Effector memory CD8-positive, alpha-beta T cell (primary cell): ENCODE results near the gene TYMP.

Source experiments
- ATAC-seq: fragments of 150-1000 bp; cut with Tn5 transposase; replicated peaks from 2 replicates; pipeline ENCODE4 v1.10.0; 2021; ENCODE audit warnings: mild to moderate bottlenecking, moderate library complexity
- DNase-seq, 3 experiments: peaks; one replicate each; pipeline ENCODE4 v3.0.0; 2021
- H3K27ac Mint-ChIP-seq, 2 donors: one replicate each; pipeline ENCODE4 v1.8.0; 2022; ENCODE audit warnings: mild to moderate bottlenecking in 2 of 2, mixed read lengths in 2 of 2, moderate library complexity in 2 of 2
- H3K27me3 Mint-ChIP-seq, 2 donors: one replicate each; pipeline ENCODE4 v1.8.0; 2022; ENCODE audit warnings: mixed read lengths in 2 of 2
- H3K36me3 Mint-ChIP-seq: one replicate; pipeline ENCODE4 v1.8.0; 2022; ENCODE audit warnings: mild to moderate bottlenecking, moderate library complexity, mixed read lengths; ENCODE audit not compliant: insufficient read depth
- H3K4me1 Mint-ChIP-seq, 2 donors: one replicate each; pipeline ENCODE4 v1.8.0; 2022; ENCODE audit warnings: low read depth in 2 of 2, mixed read lengths in 2 of 2
- H3K4me3 Mint-ChIP-seq, 2 donors: one replicate each; pipeline ENCODE4 v1.8.0; 2022; ENCODE audit warnings: mild to moderate bottlenecking in 2 of 2, mixed read lengths in 2 of 2, moderate library complexity in 2 of 2
- H3K9me3 Mint-ChIP-seq, 2 donors: one replicate each; pipeline ENCODE4 v1.8.0; 2022; ENCODE audit warnings: mixed read lengths in 2 of 2

The TYMP gene

DNA sequence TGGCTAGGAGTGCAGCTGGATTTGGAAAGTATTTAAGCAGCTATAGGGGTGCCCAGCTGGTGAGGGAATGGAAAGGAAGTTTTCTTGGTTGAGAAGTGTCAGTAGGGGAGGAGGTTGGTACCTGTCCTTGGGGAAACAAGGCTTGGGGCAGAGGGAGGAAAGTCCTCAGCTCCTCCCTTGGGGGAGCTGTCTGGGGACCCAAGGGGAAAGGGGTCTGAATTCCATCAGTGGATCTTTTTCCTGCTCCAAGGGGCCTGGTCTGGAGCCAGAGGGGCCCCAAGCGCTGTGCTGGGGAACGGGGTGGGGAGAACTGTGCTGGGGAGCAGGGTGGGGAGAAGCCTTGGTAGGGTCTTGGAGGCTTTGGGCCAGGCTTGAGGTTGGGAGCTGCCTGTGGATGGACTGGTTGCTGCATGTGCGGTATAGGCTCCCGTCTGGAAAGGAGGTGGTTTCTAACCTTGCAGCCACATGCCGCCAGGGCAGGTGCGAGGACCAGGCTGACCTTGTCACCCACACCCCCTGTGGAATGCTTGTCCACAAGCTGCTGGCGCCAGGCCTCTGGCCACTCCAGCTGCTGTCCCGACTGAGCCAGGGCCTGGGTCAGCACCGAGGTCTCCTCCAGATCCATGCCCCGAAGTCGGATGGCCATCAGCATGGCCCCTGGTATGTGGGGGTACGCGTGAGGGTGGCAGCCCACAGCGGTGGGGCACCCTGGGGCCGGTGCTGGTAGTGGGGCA lies 963 bp downstream of the TYMP start:
- ATAC-seq (no peak), DNase-seq (no peak)
- Mint-ChIP-seq H3K36me3 (peaks cover 48% of the 10 kb centered on the region), H3K27me3 (no peaks in the 10 kb centered on the region), H3K9me3 (no peaks in the 10 kb centered on the region), H3K4me3 (peak overlapping the region; percentile 83 to 96), H3K27ac (peak overlapping the region; percentile 86 to 94), H3K4me1 (peaks cover 39 to 41% of the 10 kb centered on the region in 2 donors)

DNA sequence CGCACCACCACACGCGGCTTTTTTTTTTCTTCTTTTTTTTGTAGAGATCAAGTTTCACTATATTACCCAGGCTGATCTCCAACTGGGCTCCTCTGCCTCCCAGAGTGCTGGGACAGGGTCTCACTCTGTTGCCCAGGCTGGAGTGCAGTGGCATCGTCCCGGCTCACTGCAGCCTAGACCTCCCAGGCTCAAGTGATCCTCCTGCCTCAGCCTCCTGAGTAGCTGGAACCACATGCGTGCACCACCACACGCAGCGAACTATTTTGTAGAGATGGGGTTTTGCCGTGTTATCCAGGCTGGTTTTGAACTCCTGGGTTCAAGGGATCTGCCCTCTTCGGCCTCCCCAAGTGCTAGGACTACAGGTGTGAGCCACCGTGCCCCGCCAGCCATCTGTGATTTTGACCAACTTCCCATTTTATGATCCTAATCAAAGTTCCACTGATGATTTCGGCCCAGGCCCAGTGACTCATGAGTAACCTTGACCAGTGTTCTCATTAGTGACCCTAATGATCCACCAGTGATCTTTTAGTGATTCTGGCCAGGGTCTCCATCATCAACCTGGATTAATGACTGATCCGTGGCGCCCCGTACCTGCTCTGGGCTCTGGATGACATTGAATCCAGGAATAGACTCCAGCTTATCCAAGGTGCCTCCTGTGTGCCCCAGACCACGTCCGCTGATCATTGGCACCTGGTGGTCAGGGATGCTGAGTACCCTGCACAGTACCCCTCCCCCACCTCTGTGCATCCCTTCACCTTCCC lies 1.7 kb downstream of the TYMP start:
- Mint-ChIP-seq H3K4me1 (peaks cover 38 to 39% of the 10 kb centered on the region in 2 donors), H3K9me3 (no peaks in the 10 kb centered on the region), H3K27ac (peak overlapping the region; percentile 94 to 95), H3K4me3 (peak overlapping the region; percentile 83 to 96), H3K27me3 (no peaks in the 10 kb centered on the region), H3K36me3 (peaks cover 52% of the 10 kb centered on the region)
- DNase-seq (no peak), ATAC-seq (no peak)

- no peaks in the 10 kb centered on the region for H3K27me3 Mint-ChIP-seq
- no peak for ATAC-seq
- H3K4me3 Mint-ChIP-seq: peak overlapping the region; percentile 83 to 96
Measured at GRCh38 chr22:50526834-50527801, 2.7 kb downstream of the TYMP start.

GRCh38 chr22:50526108-50526833 lies 3.5 kb downstream of the TYMP start:
- no peaks in the 10 kb centered on the region for H3K9me3 Mint-ChIP-seq
- H3K27me3 Mint-ChIP-seq: no peaks in the 10 kb centered on the region
- DNase-seq: peak; percentile 77 to 83 (median 82)
- peak; percentile 55 for ATAC-seq
- peaks cover 31 to 34% of the 10 kb centered on the region in 2 donors for H3K4me1 Mint-ChIP-seq
- peak overlapping the region; percentile 92 to 95 for H3K27ac Mint-ChIP-seq
- H3K36me3 Mint-ChIP-seq: peaks cover 66% of the 10 kb centered on the region
- peak overlapping the region; percentile 83 to 96 for H3K4me3 Mint-ChIP-seq

More at GRCh38 chr22:50526834-50527801, 2.7 kb downstream of the TYMP start:
- peaks cover 60% of the 10 kb centered on the region for H3K36me3 Mint-ChIP-seq
- H3K4me1 Mint-ChIP-seq: peaks cover 32 to 34% of the 10 kb centered on the region in 2 donors
- H3K9me3 Mint-ChIP-seq: no peaks in the 10 kb centered on the region
- H3K27ac Mint-ChIP-seq: peak overlapping the region; percentile 92 to 95
- DNase-seq: peak in 1 of 3 experiments; percentile 40

DNA sequence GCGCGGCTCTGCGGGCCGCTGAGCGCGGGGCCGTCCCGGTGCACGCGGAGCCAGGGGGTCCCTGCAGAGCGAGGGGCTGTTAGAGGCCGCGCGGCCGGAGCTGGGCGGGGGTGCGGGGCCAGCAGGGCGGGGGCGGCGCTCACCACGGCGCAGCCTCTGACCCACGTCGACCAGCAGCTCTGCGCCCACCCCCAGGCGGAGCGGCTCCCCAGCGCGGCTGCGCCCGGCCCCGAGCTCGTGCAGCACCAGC lies 4.0 kb downstream of the TYMP start:
- H3K36me3 Mint-ChIP-seq: peaks cover 71% of the 10 kb centered on the region
- H3K27me3 Mint-ChIP-seq: no peaks in the 10 kb centered on the region
- H3K4me3 Mint-ChIP-seq: peak overlapping the region; percentile 83 to 96
- H3K4me1 Mint-ChIP-seq: peaks cover 28 to 32% of the 10 kb centered on the region in 2 donors
- no peak for ATAC-seq
- H3K9me3 Mint-ChIP-seq: no peaks in the 10 kb centered on the region
- peak overlapping the region; percentile 80 to 94 for H3K27ac Mint-ChIP-seq
- no peak for DNase-seq

DNA sequence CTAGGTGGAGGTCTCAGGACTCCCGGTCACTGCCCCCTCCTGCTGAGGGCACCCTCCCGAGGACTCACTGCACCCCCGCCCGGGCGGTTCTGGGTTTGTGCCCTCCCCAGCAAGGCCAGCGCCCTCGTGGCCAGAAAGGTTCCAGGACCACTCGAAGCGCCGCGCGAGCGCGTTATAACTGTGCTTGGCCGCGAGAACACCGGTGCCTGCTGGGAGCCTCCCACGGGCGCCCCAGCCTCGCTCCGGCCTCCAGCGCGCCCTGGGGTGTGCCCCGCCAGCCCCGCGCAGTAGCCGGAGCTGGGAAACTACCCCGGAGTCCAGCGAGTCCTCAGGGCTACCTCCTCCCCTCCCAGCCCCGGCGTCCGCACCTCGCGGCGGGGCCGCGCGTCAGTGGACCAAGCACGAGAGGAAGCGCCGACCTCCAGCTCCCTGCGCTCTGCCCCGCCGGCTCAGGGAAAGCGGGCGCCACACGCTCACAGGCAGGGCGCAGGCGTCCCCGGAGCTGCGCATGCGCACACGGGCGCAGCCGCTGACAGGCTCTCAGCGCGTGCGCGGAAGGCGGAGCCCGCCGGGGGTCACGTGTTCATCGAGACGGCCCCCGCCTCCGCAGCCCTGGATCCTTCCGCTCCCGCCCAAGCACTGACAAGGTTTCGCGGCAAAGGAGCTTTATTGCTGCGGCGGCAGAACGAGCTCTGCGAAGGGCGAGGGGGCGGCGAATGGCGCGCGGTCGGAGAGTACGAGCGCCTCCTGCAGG lies 4.5 kb downstream of the TYMP start, which contains the start of gene SCO2:
SCO2 (minus strand) TSS at position 495 of the 754 bp plus-strand sequence. CDS start 1,187 bp downstream, outside the sequence.
- ATAC-seq: peak; percentile 68
- H3K36me3 Mint-ChIP-seq: peaks cover 70% of the 10 kb centered on the region
- H3K4me1 Mint-ChIP-seq: peaks cover 28 to 32% of the 10 kb centered on the region in 2 donors
- no peaks in the 10 kb centered on the region for H3K27me3 Mint-ChIP-seq
- peak within 1 kb of the TSS; percentile 83 to 96 for H3K4me3 Mint-ChIP-seq
- no peaks in the 10 kb centered on the region for H3K9me3 Mint-ChIP-seq
- peak; percentile 95 to 97 (median 97) for DNase-seq
- H3K27ac Mint-ChIP-seq: peak within 1 kb of the TSS; percentile 80 to 95

DNA sequence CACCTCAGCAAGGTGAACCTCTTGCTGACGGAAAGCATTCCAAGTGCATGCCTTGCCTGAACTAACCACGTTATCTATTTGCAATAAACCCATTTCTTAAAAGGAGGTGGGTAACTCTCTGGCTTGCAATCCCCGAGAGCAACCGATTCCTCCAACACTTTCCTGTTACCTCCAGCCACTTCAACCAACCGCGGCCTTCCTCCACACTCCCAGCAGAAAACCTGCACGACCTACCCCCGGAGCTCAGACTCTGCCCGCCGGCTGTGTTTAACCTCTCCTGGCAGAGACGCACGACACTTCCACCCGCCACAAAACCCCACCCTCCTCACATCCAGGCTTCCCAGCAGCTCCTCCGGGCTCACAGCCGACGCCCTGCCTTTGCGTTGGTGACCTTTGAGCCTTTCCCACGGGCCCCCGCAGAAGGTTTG lies 5.1 kb downstream of the TYMP start:
- ATAC-seq (no peak), DNase-seq (no peak)
- Mint-ChIP-seq H3K9me3 (no peaks in the 10 kb centered on the region), H3K27ac (peak overlapping the region; percentile 80 to 94), H3K27me3 (no peaks in the 10 kb centered on the region), H3K36me3 (peaks cover 73% of the 10 kb centered on the region), H3K4me1 (peaks cover 28 to 32% of the 10 kb centered on the region in 2 donors), H3K4me3 (peak overlapping the region; percentile 83 to 96)

- H3K27ac Mint-ChIP-seq: peak overlapping the region; percentile 80 to 94
- no peak for ATAC-seq
- no peaks in the 10 kb centered on the region for H3K27me3 Mint-ChIP-seq
- H3K9me3 Mint-ChIP-seq: no peaks in the 10 kb centered on the region
- peaks cover 28 to 32% of the 10 kb centered on the region in 2 donors for H3K4me1 Mint-ChIP-seq
- peak overlapping the region; percentile 83 to 96 for H3K4me3 Mint-ChIP-seq
- peaks cover 74% of the 10 kb centered on the region for H3K36me3 Mint-ChIP-seq
- no peak for DNase-seq
Measured at GRCh38 chr22:50523806-50524675, 5.8 kb downstream of the TYMP start.

- Mint-ChIP-seq H3K9me3 (no peaks in the 10 kb centered on the region), H3K4me3 (peak overlapping the region; percentile 19 to 31), H3K27me3 (no peaks in the 10 kb centered on the region), H3K36me3 (peaks cover 70% of the 10 kb centered on the region), H3K4me1 (peaks cover 25 to 26% of the 10 kb centered on the region in 2 donors), H3K27ac (peak overlapping the region in 1 of 2 donors; percentile 68)
- ATAC-seq (no peak), DNase-seq (no peak)
Measured at GRCh38 chr22:50523458-50523805, 6.4 kb downstream of the TYMP start.

DNA sequence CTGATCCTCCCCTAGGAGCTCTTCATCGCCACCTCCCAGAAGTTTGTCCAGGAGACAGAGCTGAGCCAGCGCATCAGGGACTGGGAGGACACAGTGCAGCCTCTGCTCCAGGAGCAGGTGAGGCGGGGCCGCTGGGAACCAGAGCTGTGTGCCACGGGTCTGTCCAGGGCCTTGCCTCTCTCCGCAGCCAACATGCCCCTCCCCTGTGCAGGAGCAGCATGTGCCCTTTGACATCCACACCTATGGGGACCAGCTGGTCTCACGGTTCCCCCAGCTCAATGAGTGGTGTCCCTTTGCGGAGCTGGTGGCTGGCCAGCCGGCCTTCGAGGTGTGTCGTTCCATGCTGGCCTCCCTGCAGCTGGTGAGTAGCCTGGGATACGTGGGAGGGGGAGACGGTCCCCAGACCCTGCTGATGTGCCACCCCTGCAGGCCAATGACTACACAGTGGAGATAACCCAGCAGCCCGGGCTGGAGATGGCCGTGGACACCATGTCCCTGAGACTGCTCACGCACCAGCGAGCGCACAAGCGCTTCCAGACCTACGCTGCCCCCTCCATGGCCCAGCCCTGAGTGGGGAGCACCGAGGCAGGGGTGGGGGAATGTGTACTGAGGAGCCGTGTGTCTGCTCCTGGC lies 6.9 kb downstream of the TYMP start:
- peak overlapping the region in 1 of 2 donors; percentile 68 for H3K27ac Mint-ChIP-seq
- DNase-seq (no peak), ATAC-seq (no peak)
- no peaks in the 10 kb centered on the region for H3K27me3 Mint-ChIP-seq
- H3K9me3 Mint-ChIP-seq: no peaks in the 10 kb centered on the region
- H3K4me1 Mint-ChIP-seq: peaks cover 20 to 23% of the 10 kb centered on the region in 2 donors
- peaks cover 74% of the 10 kb centered on the region for H3K36me3 Mint-ChIP-seq
- H3K4me3 Mint-ChIP-seq: peak overlapping the region; percentile 19 to 31

DNA sequence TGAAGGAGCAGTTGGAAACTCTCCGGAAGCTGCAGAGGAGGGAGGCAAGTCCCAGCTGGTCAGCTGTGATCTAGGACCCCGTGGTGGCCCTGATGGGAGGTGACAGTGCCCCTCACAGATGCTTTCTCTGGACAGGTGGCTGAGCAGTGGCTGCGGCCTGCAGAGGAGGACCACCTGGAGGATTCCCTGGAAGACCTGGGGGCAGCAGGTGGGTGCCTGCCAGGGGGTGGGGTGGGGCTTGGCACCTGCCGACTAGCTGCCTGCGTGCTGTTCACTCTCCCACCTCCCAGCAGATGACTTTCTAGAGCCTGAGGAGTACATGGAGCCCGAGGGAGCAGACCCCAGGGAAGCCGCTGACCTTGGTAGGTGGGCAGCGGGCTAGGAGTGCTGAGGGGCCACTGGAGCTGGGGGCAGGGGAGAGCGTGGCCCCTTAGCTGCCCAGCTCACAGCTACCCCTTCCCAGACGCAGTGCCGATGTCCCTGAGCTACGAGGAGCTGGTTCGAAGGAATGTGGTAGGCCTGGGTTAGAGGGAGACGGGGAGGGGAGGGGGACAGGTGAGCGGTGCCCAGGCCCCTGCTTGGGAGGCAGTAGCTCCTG lies 7.5 kb downstream of the TYMP start:
- peak overlapping the region in 1 of 2 donors; percentile 68 for H3K27ac Mint-ChIP-seq
- no peak overlapping the region for H3K4me3 Mint-ChIP-seq
- H3K4me1 Mint-ChIP-seq: peaks cover 14 to 19% of the 10 kb centered on the region in 2 donors
- no peak for DNase-seq
- ATAC-seq: no peak
- H3K27me3 Mint-ChIP-seq: no peaks in the 10 kb centered on the region
- H3K36me3 Mint-ChIP-seq: peaks cover 71% of the 10 kb centered on the region
- H3K9me3 Mint-ChIP-seq: no peaks in the 10 kb centered on the region
